ENCODE measurements around the gene CACNB1.

The CACNB1 gene

DNA sequence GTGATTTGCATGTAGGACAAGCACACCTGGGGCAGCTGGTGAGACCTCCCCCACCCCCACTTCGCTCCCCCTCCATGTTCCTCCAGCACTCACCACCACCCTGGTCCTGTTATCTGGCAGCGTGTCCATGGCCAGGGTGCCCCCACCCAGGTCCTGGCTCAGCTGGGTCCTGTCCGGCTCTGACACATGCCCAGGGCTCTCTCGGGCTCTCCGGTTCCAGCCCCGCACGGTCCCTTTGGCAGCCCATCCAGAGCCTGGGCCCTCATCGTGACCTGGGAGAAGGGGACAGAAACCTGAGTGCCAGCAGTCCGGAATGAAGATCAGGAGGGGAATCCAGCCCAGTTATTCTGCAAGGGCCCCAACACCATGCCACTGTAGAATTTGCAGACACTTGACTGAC, 57.9 kb downstream of the CACNB1 start:
- ChIA-PET POLR2A (no interaction called here), CTCF (interaction anchor here (0.8 to 1.3 kb wide), 3 partner anchors 10 to 25 kb away, joined by 3 to 6 read pairs (median 4); no protein-coding TSS in a partner anchor)

DNA sequence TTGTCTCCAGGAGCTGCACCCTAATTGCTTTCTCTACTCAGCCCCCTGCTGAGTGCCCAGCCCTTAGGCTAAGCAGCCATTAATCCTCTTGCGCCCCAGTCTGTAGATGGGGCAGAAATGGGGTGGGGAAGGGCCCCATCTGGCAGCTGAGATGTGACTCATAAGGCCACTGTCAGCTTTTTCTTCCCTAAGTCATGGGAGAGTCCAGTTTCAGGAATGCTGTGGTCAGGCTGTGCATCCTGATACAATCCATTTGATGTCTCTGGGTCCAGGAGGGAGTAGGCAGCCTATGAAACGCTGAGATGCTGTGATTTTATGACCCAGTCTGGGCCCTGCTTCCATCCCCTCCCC, 58.3 kb downstream of the CACNB1 start:
- ChIA-PET POLR2A (no interaction called here), CTCF (interaction anchor here (1.3 kb wide), 1 partner anchor 18 kb away, joined by 3 read pairs; no protein-coding TSS in a partner anchor)
- DNase-seq (ENCODE audit: extremely low spot score): no peak
- TF ChIP-seq, protein P1, sequence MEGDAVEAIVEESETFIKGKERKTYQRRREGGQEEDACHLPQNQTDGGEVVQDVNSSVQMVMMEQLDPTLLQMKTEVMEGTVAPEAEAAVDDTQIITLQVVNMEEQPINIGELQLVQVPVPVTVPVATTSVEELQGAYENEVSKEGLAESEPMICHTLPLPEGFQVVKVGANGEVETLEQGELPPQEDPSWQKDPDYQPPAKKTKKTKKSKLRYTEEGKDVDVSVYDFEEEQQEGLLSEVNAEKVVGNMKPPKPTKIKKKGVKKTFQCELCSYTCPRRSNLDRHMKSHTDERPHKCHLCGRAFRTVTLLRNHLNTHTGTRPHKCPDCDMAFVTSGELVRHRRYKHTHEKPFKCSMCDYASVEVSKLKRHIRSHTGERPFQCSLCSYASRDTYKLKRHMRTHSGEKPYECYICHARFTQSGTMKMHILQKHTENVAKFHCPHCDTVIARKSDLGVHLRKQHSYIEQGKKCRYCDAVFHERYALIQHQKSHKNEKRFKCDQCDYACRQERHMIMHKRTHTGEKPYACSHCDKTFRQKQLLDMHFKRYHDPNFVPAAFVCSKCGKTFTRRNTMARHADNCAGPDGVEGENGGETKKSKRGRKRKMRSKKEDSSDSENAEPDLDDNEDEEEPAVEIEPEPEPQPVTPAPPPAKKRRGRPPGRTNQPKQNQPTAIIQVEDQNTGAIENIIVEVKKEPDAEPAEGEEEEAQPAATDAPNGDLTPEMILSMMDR (IDR thresholded peaks at IDR 0.05; ENCODE audit: control extremely low read depth, extremely low read depth, low read depth, missing control alignments): no peak

More for the DNA sequence above, 57.9 kb downstream of the CACNB1 start:
- TF ChIP-seq, protein P1 (IDR thresholded peaks at IDR 0.05; ENCODE audit: control extremely low read depth, extremely low read depth, low read depth, missing control alignments): no peak
- DNase-seq (ENCODE audit: extremely low spot score): no peak

DNA sequence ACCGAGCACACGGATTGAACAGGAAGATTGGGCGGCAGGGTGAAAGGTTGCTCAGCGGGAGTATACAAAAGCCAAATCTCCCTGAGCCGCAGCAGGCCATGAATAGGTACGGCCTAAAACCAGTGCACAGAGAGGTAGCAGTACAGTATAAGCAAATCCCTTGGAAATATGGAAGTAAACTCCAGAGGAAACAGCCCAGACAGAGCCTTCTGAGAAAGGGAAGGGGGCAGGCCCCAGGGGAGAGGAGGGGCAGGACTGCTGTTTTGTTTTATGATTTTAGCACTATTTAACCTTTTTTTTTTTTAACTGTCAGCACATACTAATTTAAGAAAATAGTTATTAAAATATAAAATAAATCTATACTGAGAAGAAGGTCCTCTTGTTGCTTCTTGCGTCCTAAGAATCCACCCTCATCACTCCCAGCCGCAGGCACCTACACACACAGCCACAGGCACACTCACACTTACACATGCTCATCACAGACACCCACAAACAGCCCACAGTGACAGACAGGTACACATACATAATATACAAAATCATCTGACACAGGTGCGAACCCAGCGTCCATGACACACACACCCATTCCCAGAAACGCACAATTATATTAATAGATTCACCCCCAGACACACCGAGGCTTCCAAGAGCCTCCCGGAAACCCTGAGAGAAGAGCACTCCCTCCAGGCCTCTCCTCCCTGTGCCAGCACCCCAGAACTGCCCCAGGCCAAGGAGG, 58.9 kb downstream of the CACNB1 start:
- no peak for DNase-seq (ENCODE audit: extremely low spot score)
- TF ChIP-seq, protein P1 (IDR thresholded peaks at IDR 0.05; ENCODE audit: control extremely low read depth, extremely low read depth, low read depth, missing control alignments): no peak
- CTCF ChIA-PET: interaction anchor here (1.2 kb wide), 1 partner anchor 155 kb away, joined by 5 read pairs; no protein-coding TSS in a partner anchor
- POLR2A ChIA-PET: no interaction called here

DNA sequence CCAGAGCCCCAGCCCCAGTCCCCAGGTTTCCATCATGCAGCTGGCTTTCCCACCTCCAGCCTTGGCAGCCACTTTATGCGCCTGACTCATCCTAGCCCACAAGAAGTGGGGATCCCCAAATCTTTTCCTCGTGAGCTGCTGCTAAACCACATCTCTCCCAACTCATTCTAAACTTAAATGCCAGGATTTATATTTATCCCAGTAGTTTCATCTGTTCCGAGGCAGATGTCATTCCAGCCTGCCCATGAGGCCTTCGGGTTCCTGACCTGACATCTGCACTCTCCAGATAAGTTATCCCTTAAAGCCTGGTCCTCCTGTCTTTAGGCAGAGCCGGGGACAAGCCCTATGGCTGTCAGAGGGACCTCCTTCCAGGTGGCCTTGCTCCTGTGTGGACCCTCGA, 62.6 kb downstream of the CACNB1 start:
- TF ChIP-seq, protein P1 (IDR thresholded peaks at IDR 0.05; ENCODE audit: control extremely low read depth, extremely low read depth, low read depth, missing control alignments): no peak
- no peak for DNase-seq (ENCODE audit: extremely low spot score)
- ChIA-PET POLR2A (no interaction called here), CTCF (interaction anchor here (1.5 to 2.2 kb wide), 2 partner anchors 18 to 29 kb away, joined by 3 to 5 read pairs; no protein-coding TSS in a partner anchor)

DNA sequence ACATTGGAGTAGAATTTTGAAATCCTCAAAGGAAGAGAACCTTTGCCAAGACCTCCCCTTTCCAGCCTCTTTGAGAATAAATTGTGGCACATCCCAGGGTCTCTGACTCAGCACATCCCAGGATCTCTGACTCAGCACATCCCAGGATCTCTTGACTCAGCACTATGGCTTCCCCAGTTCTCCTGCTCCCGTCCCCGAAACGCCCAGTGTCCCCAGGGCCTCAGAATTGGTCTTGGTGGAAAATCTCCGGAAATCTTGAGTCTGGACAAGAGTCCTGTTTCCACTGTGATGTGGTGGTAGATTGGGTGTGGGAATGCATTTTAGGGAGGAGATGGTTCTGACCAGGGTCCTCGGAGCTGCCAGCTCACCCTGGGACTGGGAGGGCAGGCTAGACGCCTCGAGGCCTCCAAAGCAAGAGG, 65.3 kb downstream of the CACNB1 start:
- CTCF ChIA-PET: interaction anchor here (1.1 kb wide), 1 partner anchor 9 kb away, joined by 3 read pairs; no protein-coding TSS in a partner anchor
- POLR2A ChIA-PET: no interaction called here
- DNase-seq (ENCODE audit: extremely low spot score): no peak
- TF ChIP-seq, protein P1 (IDR thresholded peaks at IDR 0.05; ENCODE audit: control extremely low read depth, extremely low read depth, low read depth, missing control alignments): no peak

DNA sequence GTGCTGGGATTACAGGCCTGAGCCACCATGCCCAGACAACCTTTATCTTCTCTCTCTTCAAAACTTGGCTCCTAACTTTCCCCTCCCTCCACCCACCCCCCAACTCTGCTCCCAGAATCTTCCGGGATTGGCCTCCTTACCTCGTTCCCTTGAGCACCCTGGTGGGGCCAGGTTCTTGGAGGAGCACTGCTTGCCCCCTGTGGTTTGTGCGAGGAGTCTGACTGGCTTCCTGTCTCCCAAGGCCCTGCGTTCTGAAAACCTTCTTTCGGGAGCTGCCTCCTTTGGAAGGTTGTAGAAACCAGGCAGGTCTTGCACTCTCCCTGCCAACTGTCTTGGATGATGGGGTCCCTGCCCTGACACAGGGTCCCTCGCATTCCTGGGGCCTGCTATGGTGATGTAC, 65.9 kb downstream of the CACNB1 start:
- ChIA-PET CTCF (interaction anchor here (1.0 kb wide), 1 partner anchor 17 kb away, joined by 3 read pairs; no protein-coding TSS in a partner anchor), POLR2A (no interaction called here)
- TF ChIP-seq, protein P1 (IDR thresholded peaks at IDR 0.05; ENCODE audit: control extremely low read depth, extremely low read depth, low read depth, missing control alignments): no peak
- no peak for DNase-seq (ENCODE audit: extremely low spot score)

Measured in GM10248 (cell line).